ENCODE results near the gene ADAM17. TPM values are rescaled to one million over a fixed set of nuclear protein-coding genes. Genes with fewer than 3 reads are reported as not detected.

ADAM17 gene
- total and polyA plus RNA-seq, 4 donors = 3.3 to 14.1 (median 7.9) TPM

- H3K9me3 ChIP-seq (ENCODE audit: control insufficient read depth in 4 of 4, low read length in 3 of 4) = no peaks in the 10 kb centered on the region
- no peaks in the 10 kb centered on the region for H3K27me3 ChIP-seq (ENCODE audit: control insufficient read depth in 4 of 4, insufficient read depth in 4 of 4, low read length in 3 of 4)
- H3K27ac ChIP-seq (ENCODE audit: low read depth in 1 of 2, low read length in 2 of 2) = peak within 1 kb of the TSS; percentile 63 to 70
- H3K4me3 ChIP-seq (ENCODE audit: low read depth in 1 of 3, low read length in 3 of 3) = peak within 1 kb of the TSS; percentile 78 to 94 (median 93)
- peaks cover 2 to 16% (median 7%) of the 10 kb centered on the region in 4 donors for H3K4me1 ChIP-seq (ENCODE audit: control insufficient read depth in 4 of 4, insufficient read depth in 4 of 4, low read length in 3 of 4)
- peak; percentile 78 for DNase-seq (ENCODE audit: low spot score)
- peak within 1 kb of the TSS; percentile 51 to 86 for H3K9ac ChIP-seq (ENCODE audit: low read depth in 1 of 2, low read length in 2 of 2)
- under 1% methylated on average over 91 of the region's 91 CpGs for WGBS
- TF ChIP-seq EGR1 (IDR thresholded peaks at IDR 0.05; ENCODE audit: low read depth in 2 of 2) (no peak), HNF4A (conservative IDR thresholded peaks at IDR 0.05) (peak in 1 of 2 donors; percentile 24)
- H3K36me3 ChIP-seq (ENCODE audit: control insufficient read depth in 4 of 4, insufficient read depth in 3 of 4, low read depth in 1 of 4, low read length in 3 of 4) = peaks cover 0 to 5% (median 4%) of the 10 kb centered on the region in 4 donors
These were observed 81.1 kb downstream of the ADAM17 start, which contains the start of gene IAH1 for GRCh38 chr2:9474361-9475057. Gene IAH1, plus strand, starts transcription at chr2:9474551. Its CDS starts 16 bp downstream, at chr2:9474567.

GRCh38 chr2:9473985-9474360 lies 81.7 kb downstream of the ADAM17 start:
- H3K36me3 ChIP-seq (ENCODE audit: control insufficient read depth in 4 of 4, insufficient read depth in 3 of 4, low read depth in 1 of 4, low read length in 3 of 4) = peaks cover 0 to 5% (median 4%) of the 10 kb centered on the region in 4 donors
- H3K9me3 ChIP-seq (ENCODE audit: control insufficient read depth in 4 of 4, low read length in 3 of 4) = no peaks in the 10 kb centered on the region
- peak overlapping the region; percentile 78 to 94 (median 93) for H3K4me3 ChIP-seq (ENCODE audit: low read depth in 1 of 3, low read length in 3 of 3)
- 10% methylated on average over 39 of the region's 39 CpGs for WGBS
- no peak for TF ChIP-seq SP1 (IDR thresholded peaks at IDR 0.05)
- no peak for TF ChIP-seq FOXA1 (IDR thresholded peaks at IDR 0.05)
- no peak for TF ChIP-seq JUND (IDR thresholded peaks at IDR 0.05)
- peak overlapping the region; percentile 30 to 70 for H3K27ac ChIP-seq (ENCODE audit: low read depth in 1 of 2, low read length in 2 of 2)
- H3K27me3 ChIP-seq (ENCODE audit: control insufficient read depth in 4 of 4, insufficient read depth in 4 of 4, low read length in 3 of 4) = no peaks in the 10 kb centered on the region
- no peak overlapping the region for H3K9ac ChIP-seq (ENCODE audit: low read depth in 1 of 2, low read length in 2 of 2)
- peaks cover 2 to 16% (median 7%) of the 10 kb centered on the region in 4 donors for H3K4me1 ChIP-seq (ENCODE audit: control insufficient read depth in 4 of 4, insufficient read depth in 4 of 4, low read length in 3 of 4)
- DNase-seq (ENCODE audit: low spot score) = peak; percentile 46

- Histone ChIP-seq H3K9me3 (ENCODE audit: control insufficient read depth in 4 of 4, low read length in 3 of 4) (no peaks in the 10 kb centered on the region), H3K9ac (ENCODE audit: low read depth in 1 of 2, low read length in 2 of 2) (no peak overlapping the region), H3K4me1 (ENCODE audit: control insufficient read depth in 4 of 4, insufficient read depth in 4 of 4, low read length in 3 of 4) (peaks cover 2 to 16% (median 7%) of the 10 kb centered on the region in 4 donors), H3K36me3 (ENCODE audit: control insufficient read depth in 4 of 4, insufficient read depth in 3 of 4, low read depth in 1 of 4, low read length in 3 of 4) (peaks cover 0 to 5% (median under 1%) of the 10 kb centered on the region in 4 donors), H3K4me3 (ENCODE audit: low read depth in 1 of 3, low read length in 3 of 3) (peak overlapping the region; percentile 78 to 94 (median 93)), H3K27ac (ENCODE audit: low read depth in 1 of 2, low read length in 2 of 2) (peak overlapping the region in 1 of 2 donors; percentile 70), H3K27me3 (ENCODE audit: control insufficient read depth in 4 of 4, insufficient read depth in 4 of 4, low read length in 3 of 4) (no peaks in the 10 kb centered on the region)
- no peak for DNase-seq (ENCODE audit: low spot score)
- WGBS = 32% methylated on average over 24 of the region's 24 CpGs
- TF ChIP-seq RAD21 (IDR thresholded peaks at IDR 0.05) (peak in 1 of 2 donors; percentile 59), RXRA (IDR thresholded peaks at IDR 0.05) (no peak), CTCF (IDR thresholded peaks at IDR 0.05; ENCODE audit: low read depth, low read length, missing input control) (peak; percentile 24), NR2F2 (IDR thresholded peaks at IDR 0.05) (no peak)
These were observed 82.2 kb downstream of the ADAM17 start for GRCh38 chr2:9473308-9473984.

GRCh38 chr2:9472511-9472910 lies 83.1 kb downstream of the ADAM17 start:
- peaks cover 2 to 16% (median 7%) of the 10 kb centered on the region in 4 donors for H3K4me1 ChIP-seq (ENCODE audit: control insufficient read depth in 4 of 4, insufficient read depth in 4 of 4, low read length in 3 of 4)
- WGBS = 98% methylated on average over 9 of the region's 9 CpGs
- no peaks in the 10 kb centered on the region for H3K9me3 ChIP-seq (ENCODE audit: control insufficient read depth in 4 of 4, low read length in 3 of 4)
- H3K9ac ChIP-seq (ENCODE audit: low read depth in 1 of 2, low read length in 2 of 2) = no peak overlapping the region
- H3K27ac ChIP-seq (ENCODE audit: low read depth in 1 of 2, low read length in 2 of 2) = no peak overlapping the region
- DNase-seq (ENCODE audit: low spot score) = no peak
- H3K4me3 ChIP-seq (ENCODE audit: low read depth in 1 of 3, low read length in 3 of 3) = no peak overlapping the region
- no peaks in the 10 kb centered on the region for H3K27me3 ChIP-seq (ENCODE audit: control insufficient read depth in 4 of 4, insufficient read depth in 4 of 4, low read length in 3 of 4)
- H3K36me3 ChIP-seq (ENCODE audit: control insufficient read depth in 4 of 4, insufficient read depth in 3 of 4, low read depth in 1 of 4, low read length in 3 of 4) = peaks cover 0 to 7% (median 1%) of the 10 kb centered on the region in 4 donors
- TF ChIP-seq JUND (IDR thresholded peaks at IDR 0.05) = no peak
- no peak for TF ChIP-seq ATF3 (IDR thresholded peaks at IDR 0.05)
- no peak for TF ChIP-seq NR2F2 (IDR thresholded peaks at IDR 0.05)
- no peak for TF ChIP-seq SP1 (IDR thresholded peaks at IDR 0.05)
- TF ChIP-seq RAD21 (IDR thresholded peaks at IDR 0.05) = no peak
- TF ChIP-seq HNF4A (conservative IDR thresholded peaks at IDR 0.05) = no peak
- no peak for TF ChIP-seq TAF1 (conservative IDR thresholded peaks at IDR 0.05)
- TF ChIP-seq YY1 (IDR thresholded peaks at IDR 0.05) = no peak
- TF ChIP-seq GABPA (IDR thresholded peaks at IDR 0.05 in 1 of 2, conservative IDR thresholded peaks at IDR 0.05 in 1 of 2) = no peak
- no peak for TF ChIP-seq MAX (IDR thresholded peaks at IDR 0.05)
- TF ChIP-seq ZBTB33 (IDR thresholded peaks at IDR 0.05) = no peak

All from liver (tissue), 9 donors.